GM23338 (cell line): ENCODE results near the gene EXOC6B. TPM values are rescaled to one million over a fixed set of nuclear protein-coding genes. Genes with fewer than 3 reads are reported as not detected.

Experiments used
- ATAC-seq: fragments of 200-7000 bp; cut with Tn5 transposase; 3 replicates; pipeline ENCODE4 v1.9.1; 2020
- DNase-seq: peaks from one replicate; pipeline ENCODE4 v3.0.0-alpha.2; 2015; ENCODE audit warnings: low spot score
- H2AFZ ChIP-seq: fragments of 200-600 bp; sonication (generic); 2 replicates; pipeline ENCODE4 v1.8.0; 2016; ENCODE audit warnings: antibody characterized with exemption, mild to moderate bottlenecking, moderate library complexity
- H3F3A ChIP-seq: fragments of 200-600 bp; sonication (generic); replicated peaks from 2 replicates; pipeline ENCODE4 v1.8.0; 2017; ENCODE audit warnings: antibody characterized with exemption, mixed run types, low read depth
- H3K27ac ChIP-seq: fragments of 200-600 bp; sonication (generic); 2 replicates; pipeline ENCODE4 v1.6.1; 2016; ENCODE audit warnings: low read depth
- H3K27me3 ChIP-seq: fragments of 200-600 bp; sonication (generic); 2 replicates; pipeline ENCODE4 v1.8.0; 2016; ENCODE audit warnings: mild to moderate bottlenecking, mixed run types, moderate library complexity; ENCODE audit not compliant: insufficient read depth
- H3K36me3 ChIP-seq: fragments of 200-600 bp; sonication (generic); 2 replicates; pipeline ENCODE4 v1.8.0; 2016; ENCODE audit warnings: mild to moderate bottlenecking; ENCODE audit not compliant: insufficient read depth
- H3K4me1 ChIP-seq: fragments of 200-600 bp; sonication (generic); 2 replicates; pipeline ENCODE4 v1.8.0; 2016; ENCODE audit warnings: mild to moderate bottlenecking, moderate library complexity; ENCODE audit not compliant: insufficient read depth
- H3K4me2 ChIP-seq: fragments of 200-600 bp; sonication (generic); 2 replicates; pipeline ENCODE4 v1.7.1; 2017; ENCODE audit warnings: mixed run types
- H3K4me3 ChIP-seq: fragments of 200-600 bp; sonication (generic); 2 replicates; pipeline ENCODE4 v1.6.1; 2016; ENCODE audit warnings: mixed run types
- H3K79me2 ChIP-seq: fragments of 200-600 bp; sonication (generic); replicated peaks from 2 replicates; pipeline ENCODE4 v1.8.0; 2017; ENCODE audit warnings: mild to moderate bottlenecking; ENCODE audit not compliant: insufficient read depth
- H3K9me2 ChIP-seq: fragments of 200-600 bp; sonication (generic); 2 replicates; pipeline ENCODE4 v1.8.0; 2017; ENCODE audit not compliant: insufficient read depth
- H4K20me1 ChIP-seq: fragments of 200-600 bp; sonication (generic); replicated peaks from 2 replicates; pipeline ENCODE4 v1.8.0; 2017; ENCODE audit warnings: mild to moderate bottlenecking; ENCODE audit not compliant: insufficient read depth
- H3K27ac Mint-ChIP-seq: 2 replicates; pipeline ENCODE4 v1.8.0; 2020; ENCODE audit warnings: inconsistent platforms, mild to moderate bottlenecking, moderate library complexity, mixed read lengths
- H3K27me3 Mint-ChIP-seq: 3 replicates; pipeline ENCODE4 v1.8.0; 2022; ENCODE audit warnings: low read depth, mild to moderate bottlenecking, moderate library complexity, mixed read lengths, inconsistent platforms; ENCODE audit not compliant: insufficient read depth, poor library complexity
- H3K36me3 Mint-ChIP-seq: 3 replicates; pipeline ENCODE4 v1.8.0; 2021; ENCODE audit warnings: low read depth, mild to moderate bottlenecking, inconsistent platforms, moderate library complexity, mixed read lengths
- H3K4me1 Mint-ChIP-seq: 3 replicates; pipeline ENCODE4 v1.8.0; 2020; ENCODE audit warnings: mild to moderate bottlenecking, inconsistent platforms, mixed read lengths
- H3K4me3 Mint-ChIP-seq: 3 replicates; pipeline ENCODE4 v1.8.0; 2021; ENCODE audit warnings: moderate library complexity, mild to moderate bottlenecking, inconsistent platforms, mixed read lengths
- H3K9me3 Mint-ChIP-seq: 3 replicates; pipeline ENCODE4 v1.8.0; 2020; ENCODE audit warnings: moderate library complexity, mild to moderate bottlenecking, inconsistent platforms, mixed read lengths
- EZH2phosphoT487 ChIP-seq: fragments of 200-600 bp; sonication (generic); IDR thresholded peaks from one replicate; pipeline ENCODE4 v1.8.1; 2018; ENCODE audit warnings: antibody characterized with exemption; ENCODE audit not compliant: unreplicated experiment
- ZNF114 ChIP-seq: fragments of 250-450 bp; sonication (Bioruptor Pico); IDR thresholded peaks from 2 replicates; pipeline ENCODE4 v1.5.0; 2020; ENCODE audit warnings: mild to moderate bottlenecking, moderate library complexity
- polyA plus RNA-seq: library from polyadenylated mRNA; unstranded; fragments of >200 nt; fragmentation: Nextera tagmentation; extraction: Ambion mirVana; gene quantifications from 2 replicates; pipeline ENCODE4 v1.2.1, GENCODE V29; 2016
- total RNA-seq: library from RNA; depleted of rRNA; stranded (reverse); fragments of >200 nt; shearing (Covaris generic); gene quantifications from 2 replicates; pipeline ENCODE4 v1.2.3, GENCODE V29; 2014
- TF ChIP-seq, protein P1 (sequence below): IDR thresholded peaks from 2 replicates; pipeline ENCODE4 v1.6.1; 2016; ENCODE audit warnings: antibody characterized with exemption
- TF ChIP-seq, protein P2 (sequence below): IDR thresholded peaks from one replicate; pipeline ENCODE4 v1.6.1; 2018; ENCODE audit warnings: antibody characterized with exemption; ENCODE audit not compliant: unreplicated experiment
- TF ChIP-seq, protein P3 (sequence below), 2 experiments: fragments of 200-600 bp in 1 of 2; sonication (generic) in 1 of 2; conservative IDR thresholded peaks; 2 replicates each; pipeline versions ENCODE4 v1.5.1 to v1.6.1; 2016 to 2017; ENCODE audit warnings: antibody characterized with exemption in 2 of 2, low read depth in 2 of 2, mild to moderate bottlenecking in 2 of 2, moderate library complexity in 1 of 2

EXOC6B gene
- total and polyA plus RNA-seq, 2 experiments from 2014 or later = 7.2 to 45.9 TPM

DNA sequence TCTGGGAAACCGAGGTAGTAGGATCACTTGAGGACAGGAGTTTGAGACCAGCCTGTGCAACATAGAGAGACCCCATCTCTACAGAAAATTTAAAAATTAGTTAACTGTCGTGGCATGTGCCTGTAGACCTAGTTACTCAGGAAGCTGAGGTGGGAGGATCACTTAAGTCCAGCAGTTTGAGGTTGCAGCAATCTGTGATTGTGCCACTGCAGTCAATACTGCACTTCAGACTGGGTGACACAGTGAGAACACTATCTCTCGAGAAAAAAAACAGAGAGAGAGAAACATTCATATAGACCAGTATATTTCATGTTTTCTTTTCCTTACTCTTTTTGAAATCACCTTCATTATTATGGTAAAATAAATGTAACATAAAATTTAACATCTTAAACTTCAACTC lies 387.5 kb downstream of the EXOC6B start:
- peaks cover 21% of the 10 kb centered on the region; the same call in 2 of the 3 replicates for H3K9me3 Mint-ChIP-seq
- ATAC-seq (no peak), DNase-seq (no peak)
- no peak overlapping the region for H3K27ac Mint-ChIP-seq
- Histone ChIP-seq H3K9me2 (no peaks in the 10 kb centered on the region), H3F3A (no peaks in the 10 kb centered on the region), H3K36me3 (no peaks in the 10 kb centered on the region), H3K4me3 (no peak overlapping the region), H2AFZ (no peak overlapping the region), H3K4me1 (no peaks in the 10 kb centered on the region), H4K20me1 (no peaks in the 10 kb centered on the region), H3K27ac (no peak overlapping the region), H3K27me3 (no peaks in the 10 kb centered on the region), H3K79me2 (no peaks in the 10 kb centered on the region), H3K4me2 (no peak overlapping the region)
- H3K4me3 Mint-ChIP-seq = no peak overlapping the region
- TF ChIP-seq, protein P1, sequence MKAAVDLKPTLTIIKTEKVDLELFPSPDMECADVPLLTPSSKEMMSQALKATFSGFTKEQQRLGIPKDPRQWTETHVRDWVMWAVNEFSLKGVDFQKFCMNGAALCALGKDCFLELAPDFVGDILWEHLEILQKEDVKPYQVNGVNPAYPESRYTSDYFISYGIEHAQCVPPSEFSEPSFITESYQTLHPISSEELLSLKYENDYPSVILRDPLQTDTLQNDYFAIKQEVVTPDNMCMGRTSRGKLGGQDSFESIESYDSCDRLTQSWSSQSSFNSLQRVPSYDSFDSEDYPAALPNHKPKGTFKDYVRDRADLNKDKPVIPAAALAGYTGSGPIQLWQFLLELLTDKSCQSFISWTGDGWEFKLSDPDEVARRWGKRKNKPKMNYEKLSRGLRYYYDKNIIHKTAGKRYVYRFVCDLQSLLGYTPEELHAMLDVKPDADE = no peak
- TF ChIP-seq ZNF114 (no peak), EZH2phosphoT487 (no peak)
- TF ChIP-seq, protein P2, sequence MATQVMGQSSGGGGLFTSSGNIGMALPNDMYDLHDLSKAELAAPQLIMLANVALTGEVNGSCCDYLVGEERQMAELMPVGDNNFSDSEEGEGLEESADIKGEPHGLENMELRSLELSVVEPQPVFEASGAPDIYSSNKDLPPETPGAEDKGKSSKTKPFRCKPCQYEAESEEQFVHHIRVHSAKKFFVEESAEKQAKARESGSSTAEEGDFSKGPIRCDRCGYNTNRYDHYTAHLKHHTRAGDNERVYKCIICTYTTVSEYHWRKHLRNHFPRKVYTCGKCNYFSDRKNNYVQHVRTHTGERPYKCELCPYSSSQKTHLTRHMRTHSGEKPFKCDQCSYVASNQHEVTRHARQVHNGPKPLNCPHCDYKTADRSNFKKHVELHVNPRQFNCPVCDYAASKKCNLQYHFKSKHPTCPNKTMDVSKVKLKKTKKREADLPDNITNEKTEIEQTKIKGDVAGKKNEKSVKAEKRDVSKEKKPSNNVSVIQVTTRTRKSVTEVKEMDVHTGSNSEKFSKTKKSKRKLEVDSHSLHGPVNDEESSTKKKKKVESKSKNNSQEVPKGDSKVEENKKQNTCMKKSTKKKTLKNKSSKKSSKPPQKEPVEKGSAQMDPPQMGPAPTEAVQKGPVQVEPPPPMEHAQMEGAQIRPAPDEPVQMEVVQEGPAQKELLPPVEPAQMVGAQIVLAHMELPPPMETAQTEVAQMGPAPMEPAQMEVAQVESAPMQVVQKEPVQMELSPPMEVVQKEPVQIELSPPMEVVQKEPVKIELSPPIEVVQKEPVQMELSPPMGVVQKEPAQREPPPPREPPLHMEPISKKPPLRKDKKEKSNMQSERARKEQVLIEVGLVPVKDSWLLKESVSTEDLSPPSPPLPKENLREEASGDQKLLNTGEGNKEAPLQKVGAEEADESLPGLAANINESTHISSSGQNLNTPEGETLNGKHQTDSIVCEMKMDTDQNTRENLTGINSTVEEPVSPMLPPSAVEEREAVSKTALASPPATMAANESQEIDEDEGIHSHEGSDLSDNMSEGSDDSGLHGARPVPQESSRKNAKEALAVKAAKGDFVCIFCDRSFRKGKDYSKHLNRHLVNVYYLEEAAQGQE = no peak
- TF ChIP-seq, protein P3, sequence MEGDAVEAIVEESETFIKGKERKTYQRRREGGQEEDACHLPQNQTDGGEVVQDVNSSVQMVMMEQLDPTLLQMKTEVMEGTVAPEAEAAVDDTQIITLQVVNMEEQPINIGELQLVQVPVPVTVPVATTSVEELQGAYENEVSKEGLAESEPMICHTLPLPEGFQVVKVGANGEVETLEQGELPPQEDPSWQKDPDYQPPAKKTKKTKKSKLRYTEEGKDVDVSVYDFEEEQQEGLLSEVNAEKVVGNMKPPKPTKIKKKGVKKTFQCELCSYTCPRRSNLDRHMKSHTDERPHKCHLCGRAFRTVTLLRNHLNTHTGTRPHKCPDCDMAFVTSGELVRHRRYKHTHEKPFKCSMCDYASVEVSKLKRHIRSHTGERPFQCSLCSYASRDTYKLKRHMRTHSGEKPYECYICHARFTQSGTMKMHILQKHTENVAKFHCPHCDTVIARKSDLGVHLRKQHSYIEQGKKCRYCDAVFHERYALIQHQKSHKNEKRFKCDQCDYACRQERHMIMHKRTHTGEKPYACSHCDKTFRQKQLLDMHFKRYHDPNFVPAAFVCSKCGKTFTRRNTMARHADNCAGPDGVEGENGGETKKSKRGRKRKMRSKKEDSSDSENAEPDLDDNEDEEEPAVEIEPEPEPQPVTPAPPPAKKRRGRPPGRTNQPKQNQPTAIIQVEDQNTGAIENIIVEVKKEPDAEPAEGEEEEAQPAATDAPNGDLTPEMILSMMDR (conservative IDR thresholded peaks at IDR 0.05; ENCODE audit: low read depth in 2 of 2) = no peak
- H3K36me3 Mint-ChIP-seq = peaks cover 23% of the 10 kb centered on the region
- no peaks in the 10 kb centered on the region for H3K4me1 Mint-ChIP-seq
- H3K27me3 Mint-ChIP-seq = peaks cover 2% of the 10 kb centered on the region

DNA sequence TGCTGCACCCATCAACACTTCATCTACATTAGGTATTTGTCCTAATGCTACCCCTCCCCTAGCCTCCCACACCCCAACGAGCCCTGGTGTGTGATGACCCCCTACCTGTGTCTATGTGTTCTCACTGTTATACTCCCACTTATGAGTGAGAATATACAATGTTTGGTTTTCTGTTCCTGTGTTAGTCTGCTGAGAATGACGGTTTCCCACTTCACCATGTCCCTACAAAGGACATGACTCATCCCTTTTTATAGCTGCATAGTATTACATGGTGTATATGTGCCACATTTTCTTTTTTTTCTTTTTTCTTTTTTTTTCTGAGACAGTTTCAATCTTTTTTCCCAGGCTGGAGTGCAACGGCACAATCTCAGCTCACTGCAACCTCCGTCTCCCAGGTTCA lies 394.1 kb downstream of the EXOC6B start:
- H3K4me2 ChIP-seq = no peak overlapping the region
- TF ChIP-seq, protein P2 = no peak

More for the DNA sequence above, 394.1 kb downstream of the EXOC6B start:
- Mint-ChIP-seq H3K27ac (no peak overlapping the region), H3K4me1 (no peaks in the 10 kb centered on the region; the same call in 1 of the 3 replicates), H3K27me3 (no peaks in the 10 kb centered on the region), H3K4me3 (no peak overlapping the region), H3K36me3 (peaks cover 17% of the 10 kb centered on the region), H3K9me3 (peaks cover 20% of the 10 kb centered on the region)
- Histone ChIP-seq H3K36me3 (no peaks in the 10 kb centered on the region), H3K9me2 (no peaks in the 10 kb centered on the region), H2AFZ (no peak overlapping the region), H3K79me2 (no peaks in the 10 kb centered on the region), H4K20me1 (no peaks in the 10 kb centered on the region), H3K4me1 (no peaks in the 10 kb centered on the region), H3K27me3 (no peaks in the 10 kb centered on the region), H3F3A (no peaks in the 10 kb centered on the region), H3K4me3 (no peak overlapping the region), H3K27ac (no peak overlapping the region)
- DNase-seq = no peak
- no peak for ATAC-seq
